Lower leg skin (tissue), 3 donors: ENCODE measurements around the gene APOBEC3C.

Source experiments
- POLR2A ChIP-seq, 2 donors: fragments of 450-650 bp; IDR thresholded peaks; one replicate each; pipeline ENCODE4 v1.6.1; 2016 to 2017; ENCODE audit warnings: antibody characterized with exemption in 2 of 2, mild to moderate bottlenecking in 1 of 2, moderate library complexity in 1 of 2
- TF ChIP-seq, protein P1 (sequence below), 3 donors: fragments of 450-650 bp; IDR thresholded peaks; one replicate each; pipeline ENCODE4 v1.5.1; 2016; ENCODE audit warnings: antibody characterized with exemption in 3 of 3, mild to moderate bottlenecking in 3 of 3, moderate library complexity in 2 of 3

DNA sequence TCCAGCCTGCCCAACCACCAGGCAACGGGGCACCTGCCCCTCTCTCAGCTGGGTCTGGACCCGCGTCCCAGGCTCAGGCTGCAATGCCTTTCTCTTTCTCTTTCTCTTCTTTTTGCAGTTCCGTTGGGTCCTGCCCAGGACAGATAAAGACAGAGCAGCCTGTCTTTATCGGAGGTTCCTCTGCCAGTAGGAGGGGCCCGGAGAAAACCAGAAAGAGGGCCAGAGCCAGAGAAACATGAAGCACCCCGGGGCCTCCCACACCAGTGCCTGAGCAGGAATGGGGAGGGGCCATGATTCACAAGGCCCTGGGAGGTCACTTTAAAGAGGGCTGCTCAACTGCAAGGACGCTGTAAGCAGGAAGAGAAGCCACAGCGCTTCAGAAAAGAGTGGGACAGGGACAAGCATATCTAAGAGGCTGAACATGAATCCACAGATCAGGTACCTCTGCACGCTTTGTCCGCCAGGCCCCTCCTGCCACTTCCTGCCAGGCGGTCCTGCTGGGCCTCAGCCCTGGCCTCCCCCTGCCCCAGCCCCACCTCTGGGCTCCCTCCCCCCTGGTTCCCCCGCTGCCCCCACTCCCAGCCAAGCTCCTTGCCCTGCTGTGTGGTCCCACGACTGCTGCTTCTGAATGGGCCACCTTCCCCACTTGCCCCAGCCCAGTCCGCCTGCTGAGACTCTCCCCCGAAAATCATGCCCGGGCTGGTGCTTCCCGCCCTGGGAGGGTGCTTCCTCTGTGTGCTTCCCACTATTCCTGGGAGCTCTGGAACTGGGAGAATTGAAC, at the start of gene APOBEC3C:
- TF ChIP-seq, protein P1, sequence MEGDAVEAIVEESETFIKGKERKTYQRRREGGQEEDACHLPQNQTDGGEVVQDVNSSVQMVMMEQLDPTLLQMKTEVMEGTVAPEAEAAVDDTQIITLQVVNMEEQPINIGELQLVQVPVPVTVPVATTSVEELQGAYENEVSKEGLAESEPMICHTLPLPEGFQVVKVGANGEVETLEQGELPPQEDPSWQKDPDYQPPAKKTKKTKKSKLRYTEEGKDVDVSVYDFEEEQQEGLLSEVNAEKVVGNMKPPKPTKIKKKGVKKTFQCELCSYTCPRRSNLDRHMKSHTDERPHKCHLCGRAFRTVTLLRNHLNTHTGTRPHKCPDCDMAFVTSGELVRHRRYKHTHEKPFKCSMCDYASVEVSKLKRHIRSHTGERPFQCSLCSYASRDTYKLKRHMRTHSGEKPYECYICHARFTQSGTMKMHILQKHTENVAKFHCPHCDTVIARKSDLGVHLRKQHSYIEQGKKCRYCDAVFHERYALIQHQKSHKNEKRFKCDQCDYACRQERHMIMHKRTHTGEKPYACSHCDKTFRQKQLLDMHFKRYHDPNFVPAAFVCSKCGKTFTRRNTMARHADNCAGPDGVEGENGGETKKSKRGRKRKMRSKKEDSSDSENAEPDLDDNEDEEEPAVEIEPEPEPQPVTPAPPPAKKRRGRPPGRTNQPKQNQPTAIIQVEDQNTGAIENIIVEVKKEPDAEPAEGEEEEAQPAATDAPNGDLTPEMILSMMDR (IDR thresholded peaks at IDR 0.05): no peak
- no peak for TF ChIP-seq POLR2A (IDR thresholded peaks at IDR 0.05)
